ENCODE measurements around the gene ILDR2.

The ILDR2 gene

GRCh38 chr1:166905136-166905535 is 70.2 kb downstream of the ILDR2 start:
- TF ChIP-seq ZNF433 (tag by site-specific recombination; IDR thresholded peaks at IDR 0.05; ENCODE audit: low read depth), result no peak
- no peak overlapping the region for H3K27ac ChIP-seq (ENCODE audit: extremely low read depth, low read depth, low read length)
- H3K4me3 ChIP-seq (ENCODE audit: low read depth, low read length), result no peak overlapping the region
- H3K36me3 ChIP-seq (ENCODE audit: control insufficient read depth in 2 of 2, insufficient read depth in 1 of 2, low read length in 2 of 2), result no peaks in the 10 kb centered on the region
- ChIA-PET CTCF (interaction anchor here (0.6 to 18.5 kb wide), 6 partner anchors 10 to 152 kb away, joined by 3 to 702 read pairs (median 5); no protein-coding TSS in a partner anchor), POLR2A (interaction anchor here (0.8 kb wide), 1 partner anchor 29 kb away, joined by 4 read pairs; the partner anchor contains the start of gene TADA1)
- H3K9me3 ChIP-seq (ENCODE audit: control insufficient read depth, insufficient read depth, low read depth, low read length), result no peaks in the 10 kb centered on the region
- no peaks in the 10 kb centered on the region for H3K4me1 ChIP-seq (ENCODE audit: control insufficient read depth, insufficient read depth, low read length)

- POLR2A ChIA-PET, result no interaction called here
- H3K27ac ChIP-seq (ENCODE audit: extremely low read depth, low read depth, low read length), result no peak overlapping the region
These were observed 72.1 kb downstream of the ILDR2 start for GRCh38 chr1:166903232-166903631.

GRCh38 chr1:166902279-166902678 is 73.1 kb downstream of the ILDR2 start:
- Histone ChIP-seq H3K4me3 (ENCODE audit: low read depth, low read length) (no peak overlapping the region), H3K36me3 (ENCODE audit: control insufficient read depth in 2 of 2, insufficient read depth in 1 of 2, low read length in 2 of 2) (no peaks in the 10 kb centered on the region), H3K4me1 (ENCODE audit: control insufficient read depth, insufficient read depth, low read length) (no peaks in the 10 kb centered on the region), H3K9me3 (ENCODE audit: control insufficient read depth, insufficient read depth, low read depth, low read length) (no peaks in the 10 kb centered on the region), H3K27ac (ENCODE audit: extremely low read depth, low read depth, low read length) (no peak overlapping the region)
- TF ChIP-seq ZNF350 (tag by site-specific recombination; IDR thresholded peaks at IDR 0.05) (0 out of 2 replicates have a peak, but pooled peaks have one; percentile 32), ZNF449 (tag by site-specific recombination; IDR thresholded peaks at IDR 0.05) (no peak)
- CTCF ChIA-PET, result interaction anchor here (0.5 to 18.5 kb wide), 3 partner anchors 8 to 155 kb away, joined by 3 to 702 read pairs (median 17); no protein-coding TSS in a partner anchor
- POLR2A ChIA-PET, result no interaction called here

More at GRCh38 chr1:166903232-166903631, 72.1 kb downstream of the ILDR2 start:
- TF ChIP-seq ZNF776 (tag by site-specific recombination; IDR thresholded peaks at IDR 0.05; ENCODE audit: borderline replicate concordance), result no peak
- no peak for TF ChIP-seq ZNF423 (tag by site-specific recombination; IDR thresholded peaks at IDR 0.05)
- TF ChIP-seq ZNF112 (tag by site-specific recombination; IDR thresholded peaks at IDR 0.05), result no peak
- TF ChIP-seq ZNF544 (tag by site-specific recombination; IDR thresholded peaks at IDR 0.05), result no peak
- TF ChIP-seq ZNF785 (tag by site-specific recombination; IDR thresholded peaks at IDR 0.05), result no peak
- TF ChIP-seq ZNF639 (tag by site-specific recombination; IDR thresholded peaks at IDR 0.05), result no peak
- no peak for TF ChIP-seq PBX3 (CRISPR knock-in tag; IDR thresholded peaks at IDR 0.05)
- TF ChIP-seq ZNF513 (tag by site-specific recombination; IDR thresholded peaks at IDR 0.05), result no peak
- no peak for TF ChIP-seq ZNF426 (tag by site-specific recombination; IDR thresholded peaks at IDR 0.05)
- no peak for TF ChIP-seq AEBP2 (tag by site-specific recombination; IDR thresholded peaks at IDR 0.05; ENCODE audit: borderline replicate concordance)
- no peak for TF ChIP-seq SCRT2 (tag by site-specific recombination; IDR thresholded peaks at IDR 0.05)
- no peak for TF ChIP-seq ZNF133 (tag by site-specific recombination; IDR thresholded peaks at IDR 0.05)
- no peak for TF ChIP-seq GLIS1 (tag by site-specific recombination; IDR thresholded peaks at IDR 0.05)
- TF ChIP-seq OVOL3 (tag by site-specific recombination; IDR thresholded peaks at IDR 0.05), result no peak
- TF ChIP-seq TCF7L2 (IDR thresholded peaks at IDR 0.05; ENCODE audit: borderline replicate concordance, low read depth, low read length), result no peak
- H3K9me3 ChIP-seq (ENCODE audit: control insufficient read depth, insufficient read depth, low read depth, low read length), result no peaks in the 10 kb centered on the region
- H3K4me3 ChIP-seq (ENCODE audit: low read depth, low read length), result no peak overlapping the region
- CTCF ChIA-PET, result interaction anchor here (18.5 kb wide), 1 partner anchor 154 kb away, joined by 702 read pairs; no protein-coding TSS in a partner anchor
- H3K36me3 ChIP-seq (ENCODE audit: control insufficient read depth in 2 of 2, insufficient read depth in 1 of 2, low read length in 2 of 2), result no peaks in the 10 kb centered on the region
- no peaks in the 10 kb centered on the region for H3K4me1 ChIP-seq (ENCODE audit: control insufficient read depth, insufficient read depth, low read length)

All from HEK293 (cell line).